ENCODE measurements around the gene CADPS2.

DNA sequence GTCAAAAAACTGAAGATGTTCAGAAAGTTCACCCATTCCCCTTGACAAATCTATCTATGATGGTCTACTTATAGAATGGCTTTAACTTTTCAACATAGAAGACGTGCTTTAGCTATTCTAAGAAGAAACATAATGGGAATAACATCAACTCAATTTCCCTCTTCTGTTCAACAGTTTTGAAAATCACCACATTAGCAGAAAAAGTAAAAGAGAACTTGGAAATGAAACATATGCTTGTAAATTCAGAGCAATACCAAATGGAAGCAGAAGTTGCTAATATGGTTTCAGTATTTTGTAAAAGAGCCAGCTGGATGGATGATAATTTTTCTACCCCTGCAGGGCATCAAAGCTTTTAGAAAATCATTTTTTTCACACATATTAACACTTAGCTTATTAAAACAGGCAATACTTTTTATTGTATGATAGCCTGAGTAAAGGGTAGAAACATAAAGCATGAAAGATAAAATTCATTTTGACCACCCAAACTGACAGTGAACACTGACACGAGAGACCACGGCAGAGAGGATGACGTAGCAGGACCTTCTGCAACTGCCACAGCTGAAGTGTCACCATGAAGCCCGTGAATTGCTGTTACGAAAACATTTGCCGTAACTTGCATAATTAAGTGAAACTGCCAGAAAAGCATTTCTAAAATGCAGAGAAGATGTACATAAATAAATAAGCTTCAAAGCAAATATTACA is 542.5 kb downstream of the CADPS2 start:
- TF ChIP-seq, protein P1, sequence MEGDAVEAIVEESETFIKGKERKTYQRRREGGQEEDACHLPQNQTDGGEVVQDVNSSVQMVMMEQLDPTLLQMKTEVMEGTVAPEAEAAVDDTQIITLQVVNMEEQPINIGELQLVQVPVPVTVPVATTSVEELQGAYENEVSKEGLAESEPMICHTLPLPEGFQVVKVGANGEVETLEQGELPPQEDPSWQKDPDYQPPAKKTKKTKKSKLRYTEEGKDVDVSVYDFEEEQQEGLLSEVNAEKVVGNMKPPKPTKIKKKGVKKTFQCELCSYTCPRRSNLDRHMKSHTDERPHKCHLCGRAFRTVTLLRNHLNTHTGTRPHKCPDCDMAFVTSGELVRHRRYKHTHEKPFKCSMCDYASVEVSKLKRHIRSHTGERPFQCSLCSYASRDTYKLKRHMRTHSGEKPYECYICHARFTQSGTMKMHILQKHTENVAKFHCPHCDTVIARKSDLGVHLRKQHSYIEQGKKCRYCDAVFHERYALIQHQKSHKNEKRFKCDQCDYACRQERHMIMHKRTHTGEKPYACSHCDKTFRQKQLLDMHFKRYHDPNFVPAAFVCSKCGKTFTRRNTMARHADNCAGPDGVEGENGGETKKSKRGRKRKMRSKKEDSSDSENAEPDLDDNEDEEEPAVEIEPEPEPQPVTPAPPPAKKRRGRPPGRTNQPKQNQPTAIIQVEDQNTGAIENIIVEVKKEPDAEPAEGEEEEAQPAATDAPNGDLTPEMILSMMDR (IDR thresholded peaks at IDR 0.05; ENCODE audit: extremely low read depth in 1 of 2, insufficient read depth in 1 of 2, low read depth in 1 of 2, low read length in 2 of 2) = no peak
- no peak for TF ChIP-seq POLR2A (IDR thresholded peaks at IDR 0.05; ENCODE audit: low read depth, low read length)
- no peak for TF ChIP-seq EZH2 (IDR thresholded peaks at IDR 0.05; ENCODE audit: borderline replicate concordance, low read depth, low read length, severe bottlenecking)
- TF ChIP-seq MAX (IDR thresholded peaks at IDR 0.05; ENCODE audit: insufficient read depth, insufficient read length) = no peak
- TF ChIP-seq MYC (IDR thresholded peaks at IDR 0.05; ENCODE audit: low read depth, low read length) = no peak
- TF ChIP-seq POLR2AphosphoS5 (IDR thresholded peaks at IDR 0.05; ENCODE audit: insufficient read depth, low read depth, low read length) = no peak
- TF ChIP-seq FOS (IDR thresholded peaks at IDR 0.05; ENCODE audit: borderline replicate concordance, insufficient read depth, low read length) = no peak
- TF ChIP-seq JUN (IDR thresholded peaks at IDR 0.05; ENCODE audit: borderline replicate concordance, insufficient read depth, insufficient read length, low read depth) = no peak
